Measurements from ENCODE around the gene KCNQ1OT1. TPM values are rescaled to one million over a fixed set of nuclear protein-coding genes. Genes with fewer than 3 reads are reported as not detected.
A peak's percentile ranks its signal among the peaks of the same experiment; 100 is the strongest.

Gene KCNQ1OT1
- total RNA-seq, 4 donors from 2014 or later: 2.5 to 4.5 (median 3.1) TPM

GRCh38 chr11:2670541-2671100 lies 29.2 kb downstream of the KCNQ1OT1 start:
- 0% methylated on average over 1 of the region's 1 CpG for WGBS

GRCh38 chr11:2669634-2670469 lies 29.9 kb downstream of the KCNQ1OT1 start:
- DNase-seq (ENCODE audit: low spot score in 2 of 2): peak; percentile 14 to 26

More at GRCh38 chr11:2670541-2671100, 29.2 kb downstream of the KCNQ1OT1 start:
- Histone ChIP-seq H3K27me3 (no peaks in the 10 kb centered on the region), H3K4me1 (peaks cover 4% of the 10 kb centered on the region), H3K36me3 (no peaks in the 10 kb centered on the region), H3K9me3 (no peaks in the 10 kb centered on the region), H3K27ac (no peak overlapping the region), H3K4me3 (no peak overlapping the region)
- TF ChIP-seq EP300 (IDR thresholded peaks at IDR 0.05) (no peak), POLR2A (IDR thresholded peaks at IDR 0.05) (no peak), POLR2AphosphoS5 (IDR thresholded peaks at IDR 0.05) (no peak)
- TF ChIP-seq, protein P1, sequence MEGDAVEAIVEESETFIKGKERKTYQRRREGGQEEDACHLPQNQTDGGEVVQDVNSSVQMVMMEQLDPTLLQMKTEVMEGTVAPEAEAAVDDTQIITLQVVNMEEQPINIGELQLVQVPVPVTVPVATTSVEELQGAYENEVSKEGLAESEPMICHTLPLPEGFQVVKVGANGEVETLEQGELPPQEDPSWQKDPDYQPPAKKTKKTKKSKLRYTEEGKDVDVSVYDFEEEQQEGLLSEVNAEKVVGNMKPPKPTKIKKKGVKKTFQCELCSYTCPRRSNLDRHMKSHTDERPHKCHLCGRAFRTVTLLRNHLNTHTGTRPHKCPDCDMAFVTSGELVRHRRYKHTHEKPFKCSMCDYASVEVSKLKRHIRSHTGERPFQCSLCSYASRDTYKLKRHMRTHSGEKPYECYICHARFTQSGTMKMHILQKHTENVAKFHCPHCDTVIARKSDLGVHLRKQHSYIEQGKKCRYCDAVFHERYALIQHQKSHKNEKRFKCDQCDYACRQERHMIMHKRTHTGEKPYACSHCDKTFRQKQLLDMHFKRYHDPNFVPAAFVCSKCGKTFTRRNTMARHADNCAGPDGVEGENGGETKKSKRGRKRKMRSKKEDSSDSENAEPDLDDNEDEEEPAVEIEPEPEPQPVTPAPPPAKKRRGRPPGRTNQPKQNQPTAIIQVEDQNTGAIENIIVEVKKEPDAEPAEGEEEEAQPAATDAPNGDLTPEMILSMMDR (IDR thresholded peaks at IDR 0.05): no peak
- DNase-seq (ENCODE audit: low spot score in 2 of 2): peak; percentile 40 to 60

GRCh38 chr11:2668876-2669275 lies 30.9 kb downstream of the KCNQ1OT1 start:
- TF ChIP-seq POLR2AphosphoS5 (IDR thresholded peaks at IDR 0.05) (no peak), POLR2A (IDR thresholded peaks at IDR 0.05) (no peak), EP300 (IDR thresholded peaks at IDR 0.05) (no peak)
- TF ChIP-seq, protein P1 (IDR thresholded peaks at IDR 0.05): no peak
- no peaks in the 10 kb centered on the region for H3K36me3 ChIP-seq
- no peaks in the 10 kb centered on the region for H3K27me3 ChIP-seq
- H3K9me3 ChIP-seq: no peaks in the 10 kb centered on the region
- no peaks in the 10 kb centered on the region for H3K4me1 ChIP-seq
- no peak overlapping the region for H3K4me3 ChIP-seq
- H3K27ac ChIP-seq: no peak overlapping the region
- peak; percentile 25 to 54 for DNase-seq (ENCODE audit: low spot score in 2 of 2)
- 89% methylated on average over 5 of the region's 5 CpGs for WGBS

More at GRCh38 chr11:2669634-2670469, 29.9 kb downstream of the KCNQ1OT1 start:
- Histone ChIP-seq H3K4me1 (peaks cover 4% of the 10 kb centered on the region), H3K9me3 (no peaks in the 10 kb centered on the region), H3K36me3 (no peaks in the 10 kb centered on the region), H3K27ac (no peak overlapping the region), H3K27me3 (no peaks in the 10 kb centered on the region), H3K4me3 (no peak overlapping the region)
- no peak for TF ChIP-seq EP300 (IDR thresholded peaks at IDR 0.05)
- TF ChIP-seq POLR2AphosphoS5 (IDR thresholded peaks at IDR 0.05): no peak
- no peak for TF ChIP-seq POLR2A (IDR thresholded peaks at IDR 0.05)
- TF ChIP-seq, protein P1 (IDR thresholded peaks at IDR 0.05): no peak
- 95% methylated on average over 8 of the region's 8 CpGs for WGBS

DNA sequence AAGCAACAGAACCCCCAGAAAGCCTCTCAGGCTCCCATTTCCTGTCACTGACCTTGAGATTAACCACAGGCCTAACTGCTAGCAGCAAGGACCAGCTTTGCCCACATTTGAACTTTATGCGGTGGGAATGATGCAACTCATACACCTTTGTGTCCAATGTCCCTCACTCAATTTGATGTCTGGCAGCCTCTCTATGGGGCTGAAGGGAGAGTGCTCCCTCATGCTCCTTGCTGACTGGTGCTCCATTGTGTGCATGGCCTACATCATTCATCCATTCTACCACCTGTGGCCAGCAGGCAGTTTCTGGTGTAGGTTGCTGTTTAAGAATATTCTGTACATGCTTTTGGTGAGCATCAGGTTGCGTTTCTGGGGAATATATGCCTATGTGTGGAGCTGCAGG lies 31.9 kb downstream of the KCNQ1OT1 start:
- TF ChIP-seq EP300 (IDR thresholded peaks at IDR 0.05): no peak
- no peak for TF ChIP-seq POLR2A (IDR thresholded peaks at IDR 0.05)
- TF ChIP-seq POLR2AphosphoS5 (IDR thresholded peaks at IDR 0.05): no peak
- TF ChIP-seq, protein P1 (IDR thresholded peaks at IDR 0.05): no peak
- H3K27ac ChIP-seq: no peak overlapping the region
- DNase-seq (ENCODE audit: low spot score in 2 of 2): peak in 1 of 2 donors; percentile 28
- H3K27me3 ChIP-seq: no peaks in the 10 kb centered on the region
- H3K4me3 ChIP-seq: no peak overlapping the region
- 92% methylated on average over 2 of the region's 2 CpGs for WGBS
- H3K4me1 ChIP-seq: no peaks in the 10 kb centered on the region
- H3K36me3 ChIP-seq: no peaks in the 10 kb centered on the region
- no peaks in the 10 kb centered on the region for H3K9me3 ChIP-seq
